HEK293T (cell line): Measurements from ENCODE around the gene SORBS1.
"Not testable (repeated sequence)": the region's sequence is repeated elsewhere in the genome, so short reads cannot be mapped to it uniquely, and the experiment has no call there.

Source experiments
- CTCF ChIA-PET: fragments of 350-600 bp; formaldehyde crosslinking; extraction: SDS; loops from one replicate; lab custom pipeline; 2021; ENCODE audit warnings: antibody characterized with exemption, inconsistent platforms; lab: Yijun Ruan, JAX
- POLR2A ChIA-PET: fragments of 350-600 bp; formaldehyde crosslinking; extraction: SDS; loops from one replicate; lab custom pipeline; 2020; ENCODE audit warnings: antibody characterized with exemption, inconsistent platforms; lab: Yijun Ruan, JAX
- DNase-seq: peaks from one replicate; pipeline ENCODE4 v3.0.0; 2012; ENCODE audit warnings: mixed read lengths; ENCODE audit errors: extremely low spot score
- ARNT ChIP-seq: fragments of 450-650 bp; IDR thresholded peaks from 2 replicates; pipeline ENCODE4 v1.6.1; 2017; ENCODE audit warnings: mild to moderate bottlenecking
- BHLHE40 ChIP-seq: fragments of 450-650 bp; IDR thresholded peaks from 2 replicates; pipeline ENCODE4 v1.6.1; 2016; ENCODE audit warnings: mild to moderate bottlenecking, moderate library complexity, borderline replicate concordance
- CTBP1 ChIP-seq: fragments of 450-650 bp; IDR thresholded peaks from 2 replicates; pipeline ENCODE4 v1.6.1; 2016; ENCODE audit warnings: borderline replicate concordance
- ELF4 ChIP-seq: fragments of 450-650 bp; IDR thresholded peaks from 2 replicates; pipeline ENCODE4 v1.6.1; 2017; ENCODE audit warnings: antibody characterized with exemption
- FOXA1 ChIP-seq: fragments of 450-650 bp; IDR thresholded peaks from 2 replicates; pipeline ENCODE4 v1.6.1; 2016; ENCODE audit warnings: mild to moderate bottlenecking
- FOXK2 ChIP-seq: fragments of 450-650 bp; IDR thresholded peaks from 2 replicates; pipeline ENCODE4 v1.6.1; 2016; ENCODE audit warnings: mild to moderate bottlenecking
- FOXM1 ChIP-seq: fragments of 450-650 bp; IDR thresholded peaks from 2 replicates; pipeline ENCODE4 v1.6.1; 2017; ENCODE audit warnings: mild to moderate bottlenecking, borderline replicate concordance
- HDGF ChIP-seq: fragments of 450-650 bp; IDR thresholded peaks from 2 replicates; pipeline ENCODE4 v1.6.1; 2017; ENCODE audit warnings: antibody characterized with exemption, borderline replicate concordance
- L3MBTL2 ChIP-seq: fragments of 450-650 bp; conservative IDR thresholded peaks from 2 replicates; pipeline ENCODE4 v1.6.1; 2016; ENCODE audit warnings: mild to moderate bottlenecking
- LEF1 ChIP-seq: fragments of 450-650 bp; IDR thresholded peaks from 2 replicates; pipeline ENCODE4 v1.6.1; 2017; ENCODE audit warnings: mild to moderate bottlenecking, borderline replicate concordance
- NFRKB ChIP-seq: fragments of 450-650 bp; IDR thresholded peaks from 2 replicates; pipeline ENCODE4 v1.6.1; 2016; ENCODE audit warnings: mild to moderate bottlenecking, moderate library complexity
- SP1 ChIP-seq: fragments of 450-650 bp; IDR thresholded peaks from 2 replicates; pipeline ENCODE4 v1.6.1; 2017
- SUZ12 ChIP-seq: fragments of 450-650 bp; IDR thresholded peaks from 2 replicates; pipeline ENCODE4 v1.6.1; 2016; ENCODE audit warnings: mild to moderate bottlenecking
- TARDBP ChIP-seq: fragments of 450-650 bp; IDR thresholded peaks from 2 replicates; pipeline ENCODE4 v1.6.1; 2016
- ZNF384 ChIP-seq: fragments of 450-650 bp; IDR thresholded peaks from 2 replicates; pipeline ENCODE4 v1.6.1; 2016
- TF ChIP-seq, protein P1 (sequence below): fragments of 450-650 bp; IDR thresholded peaks from 2 replicates; pipeline ENCODE4 v1.6.1; 2016

Gene SORBS1

DNA sequence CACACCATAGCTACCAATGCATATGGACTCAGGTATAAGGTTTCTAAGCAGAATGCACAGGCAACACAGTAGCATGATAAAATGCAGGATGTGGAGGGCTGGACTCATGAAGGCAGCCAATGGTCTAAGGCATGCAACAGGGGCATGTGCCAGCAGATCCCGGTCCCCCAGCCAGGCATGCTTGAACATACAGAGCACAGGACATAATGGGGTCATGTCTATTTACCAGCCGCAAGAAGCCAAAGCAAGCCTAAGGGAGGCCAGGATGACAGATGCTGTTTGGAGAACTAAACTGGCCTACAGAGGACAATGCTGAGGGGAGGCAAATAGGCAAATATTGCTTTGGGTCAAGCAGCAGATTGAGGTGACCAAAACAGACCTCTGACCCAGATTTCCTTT lies 210.3 kb downstream of the SORBS1 start:
- CTCF ChIA-PET, result no interaction called here
- POLR2A ChIA-PET, result no interaction called here
- no peak for TF ChIP-seq CTBP1
- TF ChIP-seq LEF1, result no peak
- no peak for TF ChIP-seq TARDBP
- no peak for TF ChIP-seq NFRKB
- no peak for TF ChIP-seq FOXM1
- no peak for TF ChIP-seq ELF4
- no peak for TF ChIP-seq HDGF
- TF ChIP-seq ZNF384, result no peak
- no peak for TF ChIP-seq ARNT
- no peak for DNase-seq

DNA sequence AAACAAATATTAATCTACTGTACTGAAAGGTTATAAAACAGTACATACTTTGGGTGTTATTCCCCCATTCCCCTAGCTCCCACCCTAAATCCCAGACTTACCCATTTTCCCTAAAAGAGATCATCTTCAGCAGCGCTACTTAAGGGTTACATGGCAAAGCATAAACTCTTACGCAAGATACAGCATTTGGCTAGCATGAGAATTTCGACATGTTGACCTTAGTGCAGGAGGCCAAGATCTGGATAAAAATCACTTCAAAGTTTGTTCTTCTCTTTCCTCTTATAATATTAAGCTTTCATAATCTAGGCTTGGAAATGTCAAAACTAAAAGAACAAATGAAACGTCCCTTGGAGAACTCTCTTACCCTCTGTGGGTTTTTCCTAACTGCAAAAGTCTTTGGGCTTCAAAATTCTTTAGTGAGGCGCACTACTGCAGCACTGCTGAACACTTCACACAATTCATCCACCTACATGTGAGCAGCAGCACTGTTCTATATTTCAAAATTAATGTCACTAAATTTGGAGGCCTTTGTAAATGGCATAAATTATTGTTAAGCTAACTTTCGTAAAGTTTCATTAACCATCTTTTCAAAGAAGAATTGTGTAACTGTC lies 210.8 kb downstream of the SORBS1 start:
- POLR2A ChIA-PET, result interaction anchor here (0.7 kb wide), 1 partner anchor 344 kb away, joined by 3 read pairs; the partner anchor contains the start of gene TCTN3
- CTCF ChIA-PET, result interaction anchor here (0.6 kb wide), 1 partner anchor 325 kb away, joined by 4 read pairs; no protein-coding TSS in a partner anchor
- no peak for DNase-seq
- TF ChIP-seq CTBP1 (no peak), FOXM1 (no peak), FOXK2 (no peak)

DNA sequence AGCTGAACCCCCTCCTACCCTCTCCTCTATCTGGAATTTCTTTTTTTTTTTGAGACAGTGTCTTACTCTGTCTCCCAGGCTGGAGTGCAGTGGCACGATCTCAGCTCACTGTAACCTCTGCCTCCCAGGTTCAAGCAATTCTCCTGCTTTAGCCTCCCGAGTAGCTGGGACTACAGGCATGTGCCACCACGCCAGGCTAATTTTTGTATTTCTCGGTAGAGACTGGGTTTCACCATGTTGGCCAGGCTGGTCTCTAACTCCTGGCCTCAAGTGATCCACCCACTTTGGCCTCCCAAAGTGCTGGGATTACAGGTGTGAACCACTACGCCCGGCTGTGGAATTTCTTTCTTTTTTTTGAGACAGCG lies 213.8 kb downstream of the SORBS1 start:
- CTCF ChIA-PET, POLR2A ChIA-PET, DNase-seq: not testable (repeated sequence)

DNA sequence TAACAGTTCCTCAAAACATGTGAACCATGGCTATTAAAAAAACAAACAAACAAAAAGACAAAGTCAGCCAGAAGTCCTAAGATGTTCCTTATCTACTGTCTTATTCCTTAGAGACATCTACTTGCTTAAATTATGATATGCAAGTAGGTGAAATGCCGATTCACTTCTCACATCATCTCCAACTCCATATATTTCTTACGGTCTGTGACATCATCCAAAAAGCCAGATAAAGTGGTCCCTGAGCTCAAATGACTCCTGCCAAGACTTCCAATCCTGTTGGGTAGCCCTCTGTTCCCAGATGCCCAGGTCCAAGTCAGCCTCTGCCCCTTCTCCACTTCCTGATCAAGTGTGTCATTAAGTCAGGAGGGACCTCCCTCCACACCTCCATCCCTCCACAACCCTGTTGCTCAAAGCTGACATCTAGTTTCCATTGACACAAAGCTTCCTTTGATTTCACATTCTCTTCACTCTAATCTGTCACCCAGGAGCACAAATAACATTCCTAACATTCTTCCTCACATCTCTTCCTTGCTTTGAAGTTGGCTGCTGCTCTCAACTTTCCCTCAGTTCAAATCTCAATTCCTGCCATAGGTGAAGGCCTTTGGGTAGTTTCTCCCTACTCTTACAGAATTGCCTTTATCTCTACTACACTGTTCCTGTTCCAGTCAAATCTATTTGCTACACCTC lies 214.3 kb downstream of the SORBS1 start:
- TF ChIP-seq SP1 (no peak), L3MBTL2 (no peak)
- DNase-seq, result no peak
- POLR2A ChIA-PET, result no interaction called here
- CTCF ChIA-PET, result no interaction called here

DNA sequence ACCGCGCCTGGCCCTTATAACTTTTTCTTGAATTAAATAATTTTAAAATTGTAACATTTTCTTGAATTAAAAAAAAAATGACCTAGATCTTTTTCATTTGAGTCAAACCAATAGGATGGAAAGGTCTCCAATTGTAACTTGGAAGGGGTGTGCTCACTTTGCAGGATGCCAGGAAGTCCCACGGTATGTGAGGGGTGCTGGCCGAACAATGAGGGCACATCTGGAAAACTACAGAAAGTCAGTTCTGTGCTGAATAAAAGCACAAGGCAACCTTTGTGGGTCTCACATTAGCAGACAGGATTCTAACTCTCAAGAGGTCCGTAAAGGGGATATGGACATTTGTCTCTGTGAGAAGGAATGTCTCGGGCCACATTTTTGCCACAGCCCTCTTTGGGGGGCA lies 217.6 kb downstream of the SORBS1 start:
- POLR2A ChIA-PET, result no interaction called here

DNA sequence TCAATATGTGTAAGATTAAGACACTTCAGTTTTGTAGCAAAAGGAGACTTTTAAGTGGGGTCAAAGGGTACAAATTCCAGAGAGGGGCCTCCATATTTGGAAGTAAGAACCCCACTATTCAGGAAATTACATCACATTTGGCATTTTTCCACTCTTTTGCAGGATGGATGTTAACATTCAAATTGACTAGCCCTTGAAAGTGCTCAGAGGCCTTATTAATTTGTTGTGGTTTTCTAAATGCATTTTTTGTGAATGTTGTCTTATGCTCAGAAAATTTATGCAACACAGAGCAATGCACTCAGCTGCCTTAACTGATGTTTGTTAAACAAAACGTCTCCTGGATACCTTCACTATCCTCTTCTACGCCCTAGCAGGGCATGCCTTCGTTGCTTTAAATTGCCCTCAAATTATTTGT lies 219.4 kb downstream of the SORBS1 start:
- ChIA-PET POLR2A (interaction anchor here (1.2 kb wide), 1 partner anchor 103 kb away, joined by 3 read pairs; no protein-coding TSS in a partner anchor), CTCF (interaction anchor here (0.8 kb wide), 1 partner anchor 11 kb away, joined by 3 read pairs; no protein-coding TSS in a partner anchor)
- DNase-seq, result no peak
- TF ChIP-seq L3MBTL2 (no peak), TARDBP (no peak), BHLHE40 (no peak), CTBP1 (no peak), FOXK2 (no peak), ARNT (no peak), SP1 (no peak), LEF1 (no peak), SUZ12 (no peak), FOXM1 (no peak), ELF4 (no peak), HDGF (no peak), FOXA1 (no peak), NFRKB (no peak), ZNF384 (no peak)
- TF ChIP-seq, protein P1, sequence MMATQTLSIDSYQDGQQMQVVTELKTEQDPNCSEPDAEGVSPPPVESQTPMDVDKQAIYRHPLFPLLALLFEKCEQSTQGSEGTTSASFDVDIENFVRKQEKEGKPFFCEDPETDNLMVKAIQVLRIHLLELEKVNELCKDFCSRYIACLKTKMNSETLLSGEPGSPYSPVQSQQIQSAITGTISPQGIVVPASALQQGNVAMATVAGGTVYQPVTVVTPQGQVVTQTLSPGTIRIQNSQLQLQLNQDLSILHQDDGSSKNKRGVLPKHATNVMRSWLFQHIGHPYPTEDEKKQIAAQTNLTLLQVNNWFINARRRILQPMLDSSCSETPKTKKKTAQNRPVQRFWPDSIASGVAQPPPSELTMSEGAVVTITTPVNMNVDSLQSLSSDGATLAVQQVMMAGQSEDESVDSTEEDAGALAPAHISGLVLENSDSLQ, result no peak

More for the DNA sequence above, 217.6 kb downstream of the SORBS1 start:
- DNase-seq, result no peak
- no peak for TF ChIP-seq FOXK2
- TF ChIP-seq BHLHE40, result no peak
- no peak for TF ChIP-seq L3MBTL2
- TF ChIP-seq, protein P1, result no peak
- no peak for TF ChIP-seq CTBP1
- no peak for TF ChIP-seq ELF4
- CTCF ChIA-PET, result no interaction called here

DNA sequence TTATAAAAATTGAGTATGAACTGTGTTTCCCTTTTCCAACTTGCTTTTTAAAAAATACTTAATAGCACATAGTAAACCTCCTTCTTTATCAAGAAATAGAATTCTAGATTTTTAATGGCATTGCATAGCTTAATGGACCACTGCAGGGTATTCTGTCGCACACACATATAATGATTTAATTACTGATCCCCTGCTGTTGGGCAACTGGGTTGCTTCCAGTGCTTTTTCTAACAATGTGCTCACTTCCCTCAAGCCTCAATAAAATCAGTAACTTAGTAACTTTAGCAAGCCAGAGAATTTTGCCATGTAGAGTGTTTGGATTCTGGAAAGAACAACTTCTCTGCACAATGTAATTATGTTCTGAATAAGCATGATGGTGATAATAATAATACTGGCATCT lies 221.3 kb downstream of the SORBS1 start:
- ChIA-PET CTCF (interaction anchor here (0.6 kb wide), 1 partner anchor 34 kb away, joined by 5 read pairs; no protein-coding TSS in a partner anchor), POLR2A (no interaction called here)
- no peak for DNase-seq
- no peak for TF ChIP-seq TARDBP
- TF ChIP-seq ZNF384, result no peak
- TF ChIP-seq FOXA1, result no peak
- TF ChIP-seq L3MBTL2, result no peak
- TF ChIP-seq SP1, result no peak
- no peak for TF ChIP-seq HDGF
- no peak for TF ChIP-seq BHLHE40
- TF ChIP-seq CTBP1, result no peak
